ENCODE measurements around the gene CAMK1D. TPM values are rescaled to one million over a fixed set of nuclear protein-coding genes. Genes with fewer than 3 reads are reported as not detected.

The CAMK1D gene
- total RNA-seq, 2 experiments from 2014 or later: 19.0 to 25.6 TPM

GRCh38 chr10:12701696-12702095, 352.3 kb downstream of the CAMK1D start:
- Histone ChIP-seq H2AFZ (ENCODE audit: low read length) (no peak overlapping the region), H3K4me2 (ENCODE audit: low read length) (no peak overlapping the region), H3K79me2 (ENCODE audit: insufficient read depth, low read depth, low read length) (no peaks in the 10 kb centered on the region), H3K9me3 (ENCODE audit: low read length) (no peaks in the 10 kb centered on the region), H3K4me3 (ENCODE audit: low read depth, low read length, poor library complexity, severe bottlenecking) (no peak overlapping the region), H3K36me3 (ENCODE audit: insufficient read depth, low read length) (no peaks in the 10 kb centered on the region), H3K9me2 (ENCODE audit: insufficient read depth, low read length) (no peaks in the 10 kb centered on the region), H3K27ac (ENCODE audit: low read depth, low read length, poor library complexity, severe bottlenecking) (no peak overlapping the region), H3K4me1 (ENCODE audit: insufficient read depth, low read length, poor library complexity, severe bottlenecking) (no peaks in the 10 kb centered on the region), H4K20me1 (ENCODE audit: insufficient read depth, low read length) (no peaks in the 10 kb centered on the region)
- intact Hi-C loops (cut with micrococcal nuclease; ENCODE audit: unreplicated experiment): no loop called here
- ChIA-PET POLR2A (interaction anchor here (0.5 kb wide), 1 partner anchor 21 kb away, joined by 4 read pairs; no protein-coding TSS in a partner anchor), CTCF (ENCODE audit: unreplicated experiment) (no interaction called here)
- BruUV-seq (replicated peaks): no TSS peak
- DNase-seq (ENCODE audit: low spot score): no peak
- TF ChIP-seq EZH2phosphoT487 (IDR thresholded peaks at IDR 0.05; ENCODE audit: borderline replicate concordance, low read depth, low read length): no peak
- no peak for TF ChIP-seq CTCF (conservative IDR thresholded peaks at IDR 0.05; ENCODE audit: low read length)

DNA sequence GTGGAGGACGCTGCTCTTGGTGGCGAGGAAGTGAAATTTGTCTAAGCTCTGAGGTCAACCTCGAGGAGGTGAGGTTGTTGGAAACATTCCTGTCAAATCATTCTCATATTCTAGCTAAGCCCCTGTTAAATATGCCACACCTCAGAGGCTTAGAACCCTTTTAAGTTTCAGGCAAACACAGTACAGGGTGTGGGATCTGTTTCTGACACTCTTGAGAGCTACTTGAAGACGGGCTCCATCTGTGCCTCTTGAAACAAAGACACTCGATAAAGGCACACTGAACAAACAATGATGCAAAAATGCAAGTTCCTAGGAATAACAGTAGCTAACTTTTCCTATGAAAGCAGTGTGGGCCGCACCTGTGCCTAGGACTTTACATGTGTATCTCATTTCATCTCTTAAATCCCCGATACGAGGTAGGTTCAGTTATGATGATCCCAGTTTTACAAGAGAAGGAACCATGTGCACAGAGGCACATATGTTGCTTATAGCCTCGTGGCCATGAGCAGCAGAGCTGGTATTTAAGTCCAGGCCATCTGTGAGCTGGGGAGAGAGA, 352.9 kb downstream of the CAMK1D start:
- no peak overlapping the region for H3K4me3 ChIP-seq (ENCODE audit: low read depth, low read length, poor library complexity, severe bottlenecking)
- no TSS peak for BruUV-seq (replicated peaks)
- H4K20me1 ChIP-seq (ENCODE audit: insufficient read depth, low read length): 0 out of 2 replicates have a peak, but pooled peaks cover 4% of the 10 kb centered on the region
- H3K9me2 ChIP-seq (ENCODE audit: insufficient read depth, low read length): no peaks in the 10 kb centered on the region
- POLR2A ChIA-PET: interaction anchor here (0.5 kb wide), 1 partner anchor 20 kb away, joined by 4 read pairs; no protein-coding TSS in a partner anchor
- no peak for DNase-seq (ENCODE audit: low spot score)
- no peaks in the 10 kb centered on the region for H3K36me3 ChIP-seq (ENCODE audit: insufficient read depth, low read length)
- no peak overlapping the region for H3K27ac ChIP-seq (ENCODE audit: low read depth, low read length, poor library complexity, severe bottlenecking)
- H2AFZ ChIP-seq (ENCODE audit: low read length): no peak overlapping the region
- H3K4me2 ChIP-seq (ENCODE audit: low read length): no peak overlapping the region
- no peaks in the 10 kb centered on the region for H3K79me2 ChIP-seq (ENCODE audit: insufficient read depth, low read depth, low read length)
- no peaks in the 10 kb centered on the region for H3K4me1 ChIP-seq (ENCODE audit: insufficient read depth, low read length, poor library complexity, severe bottlenecking)
- CTCF ChIA-PET (ENCODE audit: unreplicated experiment): no interaction called here
- TF ChIP-seq EZH2phosphoT487 (IDR thresholded peaks at IDR 0.05; ENCODE audit: borderline replicate concordance, low read depth, low read length): no peak
- no peak for TF ChIP-seq CTCF (conservative IDR thresholded peaks at IDR 0.05; ENCODE audit: low read length)
- intact Hi-C loops (cut with micrococcal nuclease; ENCODE audit: unreplicated experiment): no loop called here
- H3K9me3 ChIP-seq (ENCODE audit: low read length): no peaks in the 10 kb centered on the region

DNA sequence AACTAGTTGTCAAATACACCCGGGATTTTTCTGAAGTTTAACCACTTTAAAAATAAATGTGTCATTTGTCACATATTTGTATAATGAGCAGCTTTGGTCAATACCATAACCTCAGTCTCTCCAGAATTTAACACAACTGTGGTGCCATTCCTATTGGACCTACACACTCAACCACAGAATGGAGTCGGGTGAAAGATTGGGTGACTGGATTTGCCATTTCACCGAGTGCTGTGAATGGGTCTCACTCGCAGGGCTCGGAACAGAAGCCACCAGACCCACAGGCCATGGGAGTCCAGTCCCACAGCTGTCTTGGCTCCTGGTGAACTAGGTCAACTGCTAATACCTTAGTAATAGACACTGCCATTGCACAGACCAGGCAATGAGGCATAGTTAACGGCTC, 353.8 kb downstream of the CAMK1D start:
- H3K4me3 ChIP-seq (ENCODE audit: low read depth, low read length, poor library complexity, severe bottlenecking): no peak overlapping the region
- POLR2A ChIA-PET: interaction anchor here (0.6 kb wide), 1 partner anchor 46 kb away, joined by 6 read pairs; no protein-coding TSS in a partner anchor
- H3K9me2 ChIP-seq (ENCODE audit: insufficient read depth, low read length): no peaks in the 10 kb centered on the region
- H3K36me3 ChIP-seq (ENCODE audit: insufficient read depth, low read length): no peaks in the 10 kb centered on the region
- H3K4me1 ChIP-seq (ENCODE audit: insufficient read depth, low read length, poor library complexity, severe bottlenecking): no peaks in the 10 kb centered on the region
- 0 out of 2 replicates have a peak, but pooled peaks cover 4% of the 10 kb centered on the region for H4K20me1 ChIP-seq (ENCODE audit: insufficient read depth, low read length)
- DNase-seq (ENCODE audit: low spot score): no peak
- H3K4me2 ChIP-seq (ENCODE audit: low read length): no peak overlapping the region
- no peaks in the 10 kb centered on the region for H3K79me2 ChIP-seq (ENCODE audit: insufficient read depth, low read depth, low read length)
- intact Hi-C loops (cut with micrococcal nuclease; ENCODE audit: unreplicated experiment): no loop called here
- no peak overlapping the region for H2AFZ ChIP-seq (ENCODE audit: low read length)
- no peak for TF ChIP-seq CTCF (conservative IDR thresholded peaks at IDR 0.05; ENCODE audit: low read length)
- TF ChIP-seq EZH2phosphoT487 (IDR thresholded peaks at IDR 0.05; ENCODE audit: borderline replicate concordance, low read depth, low read length): no peak
- no peaks in the 10 kb centered on the region for H3K9me3 ChIP-seq (ENCODE audit: low read length)
- H3K27ac ChIP-seq (ENCODE audit: low read depth, low read length, poor library complexity, severe bottlenecking): no peak overlapping the region
- CTCF ChIA-PET (ENCODE audit: unreplicated experiment): no interaction called here
- no TSS peak for BruUV-seq (replicated peaks)

All from OCI-LY7 (cell line).